Measurements from ENCODE around the gene THBD.

GRCh38 chr20:23011008-23011721 lies 38.3 kb downstream of the THBD start:
- TF ChIP-seq POLR2AphosphoS5 (IDR thresholded peaks at IDR 0.05) (no peak), CTCF (IDR thresholded peaks at IDR 0.05 in 8 of 11, conservative IDR thresholded peaks at IDR 0.05 in 3 of 11) (no peak), POLR2A (IDR thresholded peaks at IDR 0.05) (no peak)

Data from spleen (tissue), 7 donors.